ENCODE measurements around the gene PPM1L. TPM values are rescaled to one million over a fixed set of nuclear protein-coding genes. Genes with fewer than 3 reads are reported as not detected.
"Not testable (repeated sequence)": the region's sequence is repeated elsewhere in the genome, so short reads cannot be mapped to it uniquely, and the experiment has no call there.

Gene PPM1L
- 1 to 10 TPM; 2.8 to 5.9 (median 4.9) TPM for polyA plus RNA-seq (ENCODE audit: insufficient read depth in 1 of 5, insufficient read length in 5 of 5, low replicate concordance in 1 of 5)
- long read RNA-seq, donor 1, full-length matches to known transcripts, result 1 of 1 reads
- long read RNA-seq, donor 1, partial matches to known transcripts, result 0 of 1 reads
- long read RNA-seq, donor 1, other reads (novel, unspliced or antisense), result 0 of 1 reads
- long read RNA-seq, donor 2, result 0 reads
- long read RNA-seq, donor 3, result 0 reads
- long read RNA-seq, donor 4, result 0 reads
- long read RNA-seq, donor 5, result 0 reads
- long read RNA-seq, donor 6, result 0 reads
- long read RNA-seq, donor 7, result 0 reads
- long read RNA-seq, donor 8, result 0 reads

DNA sequence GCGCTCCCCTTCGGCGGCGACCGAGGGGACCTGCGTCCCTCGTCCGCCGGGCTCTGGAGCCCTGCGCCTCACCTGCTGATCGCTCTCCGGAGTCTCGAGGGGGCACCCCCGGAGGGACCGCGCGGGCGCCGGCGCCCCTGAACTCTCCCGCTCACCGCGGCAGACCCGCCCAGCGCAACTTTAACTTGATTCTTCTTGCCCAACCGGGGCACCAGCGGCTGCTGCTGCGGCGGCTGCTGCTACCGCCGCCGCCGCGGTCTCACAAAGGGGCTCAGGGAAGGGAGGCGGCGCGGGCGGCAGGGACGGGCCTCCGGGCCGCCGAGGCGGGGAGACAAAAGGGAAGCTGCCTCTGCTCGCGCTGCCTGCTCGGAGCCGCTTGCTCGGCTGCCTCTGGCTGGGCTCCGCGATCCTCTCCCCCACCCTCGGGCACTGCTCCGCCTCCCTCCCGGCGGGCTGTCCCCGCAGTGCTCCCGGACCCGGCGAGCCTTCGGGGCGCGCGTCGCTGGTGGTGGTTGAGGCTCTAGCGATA, at the start of gene PPM1L:
Gene PPM1L (plus strand): TSS at position 456 of the 529 bp plus-strand sequence.
- no peak for DNase-seq

DNA sequence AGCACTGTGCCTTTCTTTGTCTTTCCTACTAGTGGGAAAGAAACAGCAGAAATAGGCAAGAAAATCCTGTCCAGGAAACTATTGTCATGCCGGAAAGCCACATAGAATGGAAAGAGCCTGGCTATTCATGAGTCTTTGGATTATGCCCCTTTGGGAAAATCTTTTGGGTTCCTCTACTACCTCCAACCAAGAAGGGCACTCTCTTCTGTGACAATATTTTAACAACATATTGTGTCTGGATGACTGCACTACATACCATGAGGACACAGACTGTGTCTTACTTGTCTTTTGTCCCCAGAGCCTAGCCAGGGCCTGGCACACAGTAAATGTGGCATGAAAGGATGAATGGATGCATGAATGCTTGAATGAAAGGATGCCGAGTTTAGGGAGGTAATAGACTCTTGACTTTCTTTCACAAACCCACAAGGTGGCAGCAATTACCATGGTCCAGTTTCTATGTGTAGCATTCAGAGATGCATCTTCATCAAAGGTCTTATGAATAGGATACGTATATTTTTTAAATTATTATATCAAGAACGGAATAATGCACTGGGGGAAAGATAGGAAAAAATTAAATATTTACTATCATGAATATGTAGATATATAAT, 48.7 kb upstream of the PPM1L start:
- peak; percentile 11 to 36 for DNase-seq

DNA sequence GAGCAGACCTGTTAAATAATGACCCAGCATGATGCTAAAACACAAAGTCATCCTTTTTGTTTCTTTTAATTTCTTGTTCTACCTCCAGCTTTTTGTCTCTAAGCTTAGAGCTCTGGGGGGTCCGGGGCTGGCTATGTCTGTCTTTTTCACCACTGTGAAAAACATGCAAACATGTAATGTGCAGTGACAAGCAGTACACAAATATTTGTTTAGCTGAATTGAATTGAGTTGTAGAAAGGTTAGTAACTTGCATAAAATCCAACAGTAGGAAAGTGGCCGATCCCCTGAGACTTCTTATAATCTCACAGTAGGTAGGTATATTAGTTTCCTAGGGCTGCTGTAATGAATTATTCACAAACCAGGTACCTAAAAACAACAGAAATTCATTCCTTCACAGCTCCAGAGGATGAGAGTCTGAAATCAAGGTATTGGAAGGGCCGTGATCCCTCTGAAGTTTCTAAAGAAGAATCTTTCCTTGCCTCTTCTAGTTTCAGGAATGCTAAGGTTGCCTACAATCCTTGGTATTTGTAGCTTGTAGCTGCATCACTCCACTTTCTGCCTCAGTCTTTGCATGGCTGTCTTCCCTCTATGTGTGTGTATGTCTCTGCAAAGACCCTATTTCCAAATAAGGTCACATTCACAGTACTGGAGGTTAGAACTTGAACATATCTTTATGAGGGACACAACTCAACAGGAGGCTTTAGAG, 46.4 kb upstream of the PPM1L start:
- no peak for DNase-seq

DNA sequence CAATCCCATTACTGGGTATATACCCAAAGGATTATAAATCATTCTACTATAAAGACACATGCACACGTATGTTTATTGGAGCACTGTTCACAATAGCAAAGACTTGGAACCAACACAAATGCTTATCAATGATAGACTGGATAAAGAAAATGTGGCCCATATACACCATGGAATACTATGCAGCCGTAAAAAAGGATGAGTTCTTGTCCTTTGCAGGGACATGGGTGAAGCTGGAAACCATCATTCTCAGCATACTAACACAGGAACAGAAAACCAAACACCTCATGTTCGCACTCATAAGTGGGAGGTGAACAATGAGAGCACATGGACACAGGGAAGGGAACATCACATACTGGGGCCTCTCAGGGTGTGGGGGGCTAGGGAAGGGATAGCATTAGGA, 42.9 kb upstream of the PPM1L start:
- not testable (repeated sequence) for DNase-seq

DNA sequence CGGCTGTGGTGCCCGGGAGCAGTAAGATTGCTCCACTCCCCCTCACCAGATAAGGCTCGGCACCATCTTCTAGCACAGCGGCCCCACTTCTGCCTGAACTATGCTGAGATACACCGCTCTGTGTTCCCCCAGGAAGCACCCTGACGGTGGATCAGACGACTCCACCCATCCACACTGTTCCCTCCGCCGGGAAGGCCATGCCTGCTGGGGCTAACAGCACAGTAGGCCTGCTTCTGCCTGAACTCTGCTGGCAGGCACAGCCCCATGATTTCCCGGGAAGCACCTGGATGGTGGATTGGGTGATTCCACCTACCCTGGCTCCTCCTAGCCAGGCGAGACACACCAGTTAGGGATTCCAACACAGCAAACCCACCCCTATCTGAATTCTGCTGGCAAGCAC, 36.3 kb upstream of the PPM1L start:
- no peak for DNase-seq

DNA sequence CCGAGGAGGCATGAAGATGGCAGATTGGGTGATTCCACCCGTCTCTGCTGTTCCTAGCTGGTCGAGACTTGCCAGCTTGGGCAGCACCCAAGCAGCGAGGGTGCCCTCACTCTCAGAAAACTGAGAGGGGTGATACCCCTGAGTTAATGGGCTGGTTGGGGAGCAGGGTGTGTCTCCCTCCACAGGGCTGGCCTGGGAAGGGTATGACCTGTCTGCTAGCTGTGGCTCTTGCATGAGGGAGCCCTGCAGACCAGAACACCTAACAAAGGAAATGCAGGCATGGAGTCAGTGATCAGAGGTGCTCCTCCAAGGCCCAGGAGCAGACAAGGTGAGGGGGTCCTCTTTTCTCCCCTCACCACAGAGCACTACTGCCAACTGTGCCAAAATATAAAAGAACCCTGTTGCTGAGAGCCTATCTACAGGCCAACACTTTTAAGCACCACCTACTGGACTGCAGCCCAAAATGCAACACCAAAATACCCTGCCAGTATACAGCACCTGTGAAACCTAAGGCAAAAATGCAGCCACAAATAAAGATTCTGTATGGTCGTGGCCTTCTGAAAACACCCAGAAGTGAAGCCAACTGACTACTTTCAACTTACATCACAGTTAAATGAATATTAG, 35.8 kb upstream of the PPM1L start:
- no peak for DNase-seq

DNA sequence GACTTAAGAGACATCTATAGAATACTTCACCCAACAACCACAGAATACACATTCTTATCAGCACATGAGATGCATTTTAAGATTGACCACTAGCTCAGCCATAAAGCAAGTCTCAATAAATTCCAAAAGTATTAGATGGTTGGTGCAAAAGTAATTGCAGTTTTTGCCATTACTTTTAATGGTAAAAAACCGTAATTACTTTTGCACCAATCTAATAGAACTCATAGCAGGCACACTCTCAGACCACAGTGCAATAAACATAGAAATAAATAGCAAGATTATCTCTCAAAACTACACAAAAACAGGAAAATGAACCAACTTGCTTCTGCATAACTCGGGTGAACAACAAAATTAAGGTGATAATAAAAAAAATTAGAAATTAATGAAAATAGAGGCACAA, 33.7 kb upstream of the PPM1L start:
- DNase-seq, result no peak

DNA sequence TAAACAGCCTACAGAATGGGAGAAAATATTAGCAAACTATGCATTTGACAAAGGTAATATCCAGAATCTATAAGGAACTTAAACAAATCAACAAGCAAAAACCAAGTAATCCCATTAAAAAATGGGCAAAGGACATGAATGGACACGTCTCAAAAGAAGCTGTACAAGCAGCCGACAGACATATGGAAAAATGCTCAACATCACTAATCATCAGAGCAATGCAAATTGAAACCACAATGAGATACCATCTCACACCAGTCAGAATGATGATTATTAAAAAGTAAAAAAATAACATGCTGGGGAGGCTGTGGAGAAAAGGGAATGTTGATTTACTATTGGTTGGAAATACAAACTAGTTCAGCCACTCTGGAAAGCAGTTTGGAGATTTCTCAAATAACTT, 30.7 kb upstream of the PPM1L start:
- DNase-seq, result no peak

DNA sequence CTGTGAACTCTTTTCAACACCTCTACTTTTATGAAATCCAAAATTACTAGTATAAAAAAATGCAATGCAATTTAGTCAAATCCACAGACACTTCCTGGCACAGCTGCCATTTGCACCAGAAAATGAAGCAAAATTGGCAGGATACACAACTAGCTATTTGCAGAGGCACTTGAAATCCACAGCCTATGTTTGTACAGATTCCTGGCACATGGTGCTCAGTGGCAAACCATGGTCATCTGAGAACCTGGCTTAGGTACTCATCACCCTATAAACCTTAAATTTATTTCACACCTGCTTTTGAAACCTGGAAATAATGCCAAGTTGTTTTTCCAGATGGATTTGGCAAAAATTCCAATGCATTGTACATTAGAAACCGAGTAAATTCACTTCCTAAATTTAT, 20.2 kb upstream of the PPM1L start:
- DNase-seq, result no peak

DNA sequence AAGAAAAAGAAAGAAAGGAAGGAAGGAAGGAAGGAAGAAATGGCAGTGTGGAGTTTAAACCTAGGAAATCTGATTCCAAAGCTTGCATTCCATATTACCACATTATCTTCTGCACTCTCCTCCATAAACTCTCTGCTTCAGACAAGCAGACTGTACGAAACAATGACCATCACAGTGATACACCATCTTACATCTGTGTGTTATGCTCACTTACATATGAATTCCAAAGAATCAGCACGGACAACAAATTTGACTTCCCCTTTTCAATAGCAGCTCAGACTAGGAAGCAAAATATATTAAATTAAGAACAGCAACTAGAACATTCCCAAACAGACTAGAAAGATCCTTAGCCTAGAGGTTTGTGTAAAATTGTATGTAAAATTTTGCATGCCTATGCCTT, 18.0 kb upstream of the PPM1L start:
- DNase-seq, result no peak

DNA sequence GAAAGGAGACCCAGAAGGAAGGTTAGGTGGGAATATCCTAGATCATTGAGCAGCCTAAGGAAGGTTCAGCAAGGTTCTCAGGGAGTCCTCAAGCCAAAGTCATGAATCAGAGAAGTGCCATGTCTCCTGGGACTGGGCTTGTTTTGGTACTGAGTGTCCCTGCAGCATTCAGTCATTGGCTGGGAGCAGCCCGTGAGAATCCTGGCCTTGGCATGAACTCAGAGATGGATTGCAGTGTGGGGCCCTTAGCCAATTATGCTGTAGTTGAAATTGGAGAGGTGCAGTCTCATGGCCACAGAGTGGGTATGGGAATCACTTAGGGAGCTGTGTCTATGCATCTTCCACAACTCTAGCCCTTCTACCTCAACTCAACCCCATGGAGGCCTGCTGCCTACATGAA, 17.0 kb upstream of the PPM1L start:
- no peak for DNase-seq

DNA sequence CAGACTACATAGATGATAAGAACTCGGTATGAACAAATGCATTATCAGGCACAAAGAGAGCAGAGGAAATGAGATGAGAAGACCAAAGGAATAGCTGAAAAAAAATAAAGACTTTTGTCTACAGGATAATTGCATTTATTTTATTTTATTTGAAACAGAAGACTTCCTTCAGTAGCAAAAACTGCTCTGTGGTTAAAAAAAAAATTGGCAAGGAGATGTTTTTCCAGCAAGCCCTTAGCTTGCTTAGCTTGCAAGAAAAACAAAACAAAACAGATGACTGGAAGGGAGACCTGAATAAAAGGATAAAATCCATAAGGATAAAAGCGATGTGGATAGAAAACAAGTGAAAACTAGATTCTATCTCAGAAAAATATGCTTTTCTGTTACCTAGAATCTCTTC, 9.1 kb upstream of the PPM1L start:
- no peak for DNase-seq

DNA sequence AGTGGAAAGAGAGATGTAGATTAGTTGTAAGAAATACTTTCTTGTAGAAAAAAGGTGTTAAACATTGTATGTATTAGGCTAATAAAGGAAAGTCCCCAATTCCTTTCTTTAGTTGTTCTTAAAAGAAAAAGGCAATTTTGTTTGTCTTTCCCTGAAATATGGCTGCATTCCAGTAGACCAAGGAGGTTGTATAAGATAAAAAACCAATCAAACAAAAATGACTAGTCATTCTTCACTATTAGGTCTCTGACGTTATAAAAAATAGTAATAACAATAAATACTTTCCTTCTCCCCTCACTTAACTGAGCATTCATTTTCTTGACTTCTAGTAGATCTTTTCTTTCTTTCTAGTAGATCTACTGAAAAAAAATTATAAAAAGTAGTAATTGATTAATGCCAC, 8.6 kb upstream of the PPM1L start:
- no peak for DNase-seq

DNA sequence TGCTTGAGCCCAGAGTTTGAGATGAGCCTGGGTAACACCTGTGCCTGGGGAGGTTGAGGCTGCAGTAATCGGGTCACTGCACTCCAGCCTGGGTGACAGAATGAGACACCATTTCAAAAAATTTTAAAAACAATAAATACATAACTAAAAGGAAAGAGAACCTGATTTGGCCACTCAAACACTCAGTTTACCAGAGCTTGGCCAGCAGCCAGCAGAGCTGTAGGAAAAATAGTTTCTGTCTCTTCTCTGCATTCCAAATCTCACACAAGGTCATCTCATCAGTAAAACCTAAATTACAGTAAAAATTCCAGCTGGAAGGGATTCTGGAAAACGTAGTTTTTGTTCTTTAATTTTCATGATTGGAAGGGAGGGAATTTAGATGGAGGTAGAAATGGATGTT, 7.8 kb upstream of the PPM1L start:
- DNase-seq, result no peak

DNA sequence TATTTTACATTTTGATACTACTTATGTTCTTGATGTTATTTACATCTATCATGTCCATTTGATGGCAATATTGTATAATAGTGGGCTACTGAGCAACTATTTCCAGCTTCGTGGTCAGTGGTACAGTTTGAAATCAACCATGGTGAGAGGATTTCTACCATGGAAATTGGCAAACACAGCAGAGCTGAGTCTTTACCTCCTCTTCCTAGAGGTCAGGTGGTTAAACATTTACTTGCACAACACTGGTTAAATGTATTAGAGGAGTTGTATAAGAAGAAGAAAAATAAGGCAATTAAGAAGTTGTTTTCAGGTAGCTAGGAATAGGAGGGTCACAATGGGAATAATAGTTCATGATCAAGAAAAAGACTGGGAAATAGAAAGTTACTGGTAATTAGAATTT, 7.2 kb upstream of the PPM1L start:
- no peak for DNase-seq

DNA sequence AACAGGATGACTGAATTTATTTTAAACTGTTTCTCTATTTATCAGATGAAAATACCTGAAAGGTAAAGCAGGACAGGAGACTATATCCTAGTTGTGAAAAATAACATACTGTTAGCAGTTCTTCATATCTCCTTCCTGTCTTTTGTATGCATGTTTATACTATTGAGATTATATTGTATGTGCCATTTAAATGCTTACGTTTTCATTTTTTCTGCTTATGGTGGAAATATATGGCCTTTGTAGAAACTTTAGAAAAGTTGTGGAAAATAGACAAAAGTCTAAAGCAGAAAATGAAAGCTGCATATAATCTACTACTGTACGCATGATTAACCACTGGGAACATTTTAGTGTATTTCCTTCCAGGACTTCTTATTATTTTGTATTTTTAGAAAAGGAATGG, 2.1 kb upstream of the PPM1L start:
- no peak for DNase-seq

DNA sequence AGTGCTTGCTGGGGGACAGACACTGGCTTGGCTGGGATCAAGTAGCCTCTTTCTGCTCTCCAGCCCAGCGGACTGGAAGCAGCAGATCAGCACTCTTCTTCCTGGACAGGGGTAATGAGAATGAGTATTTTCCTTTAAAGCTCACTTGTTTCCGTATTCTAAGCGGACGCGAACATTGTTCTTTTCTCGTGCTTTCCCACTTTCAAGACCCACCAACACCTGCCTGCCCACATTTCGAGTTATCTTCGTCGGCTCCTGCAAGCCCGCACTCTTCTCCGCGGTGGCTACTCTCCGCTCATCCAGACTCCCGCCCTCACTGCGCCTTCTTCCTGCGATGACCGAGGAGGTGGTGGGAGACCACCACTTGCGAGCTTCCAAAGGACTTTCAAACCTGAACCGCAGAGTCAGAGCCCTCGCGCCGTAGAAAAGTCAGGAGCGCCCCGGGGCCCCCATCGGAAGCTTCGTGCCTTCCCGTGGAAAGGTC, 1.6 kb upstream of the PPM1L start:
- DNase-seq, result peak; percentile 27 to 31

DNA sequence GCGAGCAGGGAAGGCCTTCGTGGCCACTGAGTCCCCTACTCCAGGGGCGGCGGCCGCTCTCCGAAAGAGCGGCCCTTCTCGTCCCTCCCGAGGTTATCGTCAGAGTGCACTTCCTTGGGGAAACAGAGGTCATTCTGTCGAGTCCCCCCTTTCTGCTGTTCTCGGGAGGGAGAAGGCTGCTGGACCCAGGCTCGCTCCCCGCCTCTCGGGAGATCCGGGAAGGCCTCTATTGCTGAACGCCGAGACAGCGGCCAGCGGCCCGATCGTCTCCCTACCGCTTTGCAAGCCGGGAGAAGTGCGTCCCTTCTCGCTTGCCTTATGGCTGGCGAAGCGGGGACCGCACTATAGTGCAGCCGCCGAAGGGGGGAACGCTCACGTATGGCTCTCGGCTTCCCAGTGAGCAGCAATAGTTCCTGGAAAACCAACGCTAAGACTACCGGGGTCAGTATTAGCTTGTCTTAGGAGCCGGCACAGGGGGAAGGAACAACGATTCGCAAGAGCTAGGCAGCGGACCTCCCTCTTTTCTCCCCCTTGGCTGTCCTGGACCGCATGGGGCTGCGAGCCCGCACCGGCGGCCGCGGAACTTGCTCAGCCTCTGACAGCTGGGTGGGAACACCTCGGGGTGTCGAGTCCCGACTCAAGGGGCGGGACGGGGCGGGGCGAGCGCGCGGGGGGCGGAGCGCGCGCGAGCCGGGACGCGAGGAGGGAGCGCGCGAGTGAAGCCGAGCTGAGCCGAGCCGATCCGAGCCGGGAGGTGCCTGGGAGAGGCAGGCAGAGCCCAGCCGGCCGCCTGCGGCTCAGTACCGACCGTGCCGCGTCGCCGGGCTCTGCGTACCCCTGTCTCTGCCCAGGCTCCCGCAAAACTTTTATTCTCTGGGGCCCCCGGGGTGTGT, 930 bp upstream of the PPM1L start:
- DNase-seq, result peak; percentile 91 to 94

DNA sequence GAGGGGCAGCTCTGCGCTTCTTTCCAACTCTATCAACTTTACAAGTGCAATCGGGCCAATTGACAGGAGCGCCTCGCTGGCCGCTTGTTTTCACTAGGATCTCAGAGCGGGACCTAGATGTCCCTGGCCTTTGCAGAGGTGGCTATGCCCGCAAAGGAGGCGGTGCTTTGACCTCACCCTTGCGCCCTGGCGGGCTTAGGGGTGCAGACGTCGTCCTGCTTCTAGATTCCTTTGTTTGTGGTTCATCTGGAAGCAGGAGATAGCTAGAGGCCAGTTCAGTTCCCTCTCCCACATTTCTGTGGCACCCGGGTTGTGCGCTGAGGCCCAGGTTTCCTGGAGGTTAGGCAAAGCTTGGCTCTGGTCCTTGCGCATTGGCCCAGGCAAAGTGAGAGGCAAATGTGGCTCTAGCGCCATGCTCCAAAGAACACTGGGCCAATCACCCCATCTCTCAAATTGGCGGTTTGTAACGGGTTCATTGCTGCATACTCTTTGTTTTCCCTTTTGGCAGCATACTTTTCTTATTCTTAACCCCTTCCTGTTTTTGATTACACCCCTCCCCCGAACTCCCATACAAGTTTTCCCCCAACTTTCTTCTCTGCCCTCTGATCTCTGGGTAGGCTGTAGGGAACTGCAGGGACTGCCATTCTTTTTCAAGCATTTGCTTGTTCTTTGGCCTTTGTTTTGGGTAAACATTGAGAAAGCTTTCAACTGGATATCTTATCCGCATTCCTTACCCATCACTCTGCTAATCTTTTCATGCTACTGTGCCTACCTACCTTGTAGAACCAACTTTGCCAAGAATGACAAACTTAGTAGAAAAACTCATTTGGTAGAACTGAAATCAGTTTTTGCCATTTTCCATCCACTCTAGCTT, 1.4 kb downstream of the PPM1L start:
- no peak for DNase-seq

DNA sequence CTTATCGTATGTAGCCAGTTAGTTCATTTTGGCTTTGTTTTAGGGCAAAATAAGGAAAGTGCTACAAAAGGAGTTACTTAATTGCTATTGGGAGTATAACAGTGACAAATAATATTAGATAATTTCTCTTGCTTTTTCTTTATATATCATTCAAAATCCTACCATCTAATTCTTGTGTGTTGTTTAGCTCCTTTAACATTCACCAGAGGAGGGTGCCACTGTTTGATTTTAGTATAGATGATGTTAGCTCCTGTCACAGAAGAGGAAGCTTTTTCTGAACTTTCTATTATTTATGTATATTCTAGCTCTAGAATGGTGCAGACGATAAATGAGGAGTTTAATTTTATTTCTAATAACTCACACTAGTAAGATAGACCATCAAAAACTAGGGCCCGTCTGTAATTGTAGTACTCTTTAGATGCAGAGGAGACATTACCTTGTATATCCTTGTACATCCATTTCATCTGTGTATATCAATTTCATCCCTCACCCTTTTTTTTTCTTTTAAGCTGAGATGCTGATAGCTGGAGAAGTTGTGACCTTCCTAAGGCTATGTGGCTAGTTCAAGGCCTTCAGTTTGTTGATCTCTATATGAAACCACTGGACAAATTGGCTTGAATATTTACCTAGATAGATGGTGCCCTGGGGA, 3.0 kb downstream of the PPM1L start:
- DNase-seq, result no peak

All from right lung (tissue), 10 donors.